Left ventricle myocardium inferior (tissue), 1 donor: Measurements from ENCODE around the gene PLXNB2. TPM values are rescaled to one million over a fixed set of nuclear protein-coding genes. Genes with fewer than 3 reads are reported as not detected.

Experiments
- DNase-seq: peaks from one replicate; pipeline ENCODE4 v3.0.0-alpha.2; 2020
- H3K27ac ChIP-seq: fragments of 200-600 bp; replicated peaks from 2 replicates; pipeline ENCODE4 v1.8.0; 2021
- H3K27me3 ChIP-seq: fragments of 200-600 bp; 2 replicates; pipeline ENCODE4 v1.8.0; 2021; ENCODE audit warnings: low read depth
- H3K36me3 ChIP-seq: fragments of 200-600 bp; 2 replicates; pipeline ENCODE4 v1.8.0; 2021
- H3K4me1 ChIP-seq: fragments of 200-600 bp; 2 replicates; pipeline ENCODE4 v1.8.0; 2021
- H3K4me3 ChIP-seq: fragments of 200-600 bp; 2 replicates; pipeline ENCODE4 v1.8.0; 2021; ENCODE audit warnings: mild to moderate bottlenecking, moderate library complexity
- H3K9me3 ChIP-seq: fragments of 200-600 bp; replicated peaks from 2 replicates; pipeline ENCODE4 v1.8.0; 2021
- CTCF ChIP-seq: fragments of 200-600 bp; IDR thresholded peaks from 2 replicates; pipeline ENCODE4 v1.8.0; 2021; ENCODE audit warnings: antibody characterized with exemption, mild to moderate bottlenecking, borderline replicate concordance
- intact Hi-C: fragments of 100-400 bp; cut with micrococcal nuclease; formaldehyde crosslinking; loops from one replicate; pipeline ENCODE4 v1.11.0; 2022
- total RNA-seq: library from RNA; stranded (reverse); fragmentation: NEBNext Ultra II Directional; extraction: Animal tissue kit (Norgen Biotek cat#: 25700); gene quantifications from one replicate; pipeline ENCODE4 v1.2.1, GENCODE V29; 2021
- donor health status: DM: no; HTN: yes; CAD: no; lungs with severe emphysema.

PLXNB2 gene
- total RNA-seq, 1 donor from 2014 or later = 50.2 TPM

DNA sequence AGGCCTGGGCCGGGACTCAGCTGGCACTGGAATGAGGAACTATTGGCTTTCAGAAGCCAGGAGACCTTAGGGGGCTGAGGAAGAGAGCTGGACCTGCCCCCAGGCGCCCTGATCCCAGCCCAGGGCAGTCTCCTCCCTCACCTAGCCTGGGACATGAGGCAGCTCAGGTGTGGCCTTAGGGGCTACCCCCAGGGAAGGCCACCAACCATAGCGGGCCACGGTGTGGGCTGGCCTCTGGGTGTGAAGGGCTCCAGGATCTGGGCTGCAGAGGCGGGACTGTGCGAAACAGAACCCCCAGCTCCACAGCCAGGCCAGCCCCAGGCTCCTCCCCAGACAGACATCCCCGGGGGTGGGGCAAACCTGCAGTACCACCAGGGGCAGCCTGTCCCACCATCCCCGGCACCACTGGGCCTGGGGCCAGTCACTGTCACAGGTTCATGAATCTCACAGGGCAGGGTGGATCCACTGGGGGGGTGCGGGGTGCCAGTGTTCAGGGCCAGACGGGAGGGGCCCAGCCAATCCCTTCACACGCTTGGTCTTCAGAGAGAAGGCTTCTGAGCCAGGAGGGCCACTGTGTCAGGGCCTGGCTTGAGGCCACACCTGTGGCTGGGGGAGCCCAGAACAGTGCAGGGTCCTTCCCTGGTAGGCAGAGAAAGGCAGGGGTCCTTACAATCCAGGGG is 3.5 kb downstream of the PLXNB2 start:
- Histone ChIP-seq H3K4me3 (peak overlapping the region; percentile 98), H3K9me3 (no peaks in the 10 kb centered on the region), H3K36me3 (no peaks in the 10 kb centered on the region), H3K27ac (peak overlapping the region; percentile 95), H3K27me3 (no peaks in the 10 kb centered on the region), H3K4me1 (peaks cover 96% of the 10 kb centered on the region)
- DNase-seq = no peak
- TF ChIP-seq CTCF = no peak
- intact Hi-C loops = no loop called here

DNA sequence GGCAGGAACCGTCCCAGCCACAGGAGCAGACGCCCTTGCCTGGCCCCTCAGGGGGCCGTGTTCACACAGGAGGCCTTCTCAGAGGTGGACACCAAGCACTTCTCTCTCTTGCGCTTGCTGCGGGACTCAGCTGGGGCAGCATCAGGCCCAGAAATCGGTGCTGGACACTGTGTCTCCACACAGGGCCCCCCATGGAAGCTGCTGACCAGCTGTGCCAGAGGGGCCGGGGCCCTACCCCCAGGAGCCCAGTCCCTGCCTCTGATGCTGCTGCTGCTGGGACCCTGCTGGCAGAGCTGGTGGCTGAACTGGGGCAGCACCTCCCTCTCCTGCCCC is 4.0 kb downstream of the PLXNB2 start:
- intact Hi-C loops = no loop called here
- peaks cover 96% of the 10 kb centered on the region for H3K4me1 ChIP-seq
- H3K36me3 ChIP-seq = no peaks in the 10 kb centered on the region
- no peaks in the 10 kb centered on the region for H3K27me3 ChIP-seq
- peak overlapping the region; percentile 98 for H3K4me3 ChIP-seq
- no peaks in the 10 kb centered on the region for H3K9me3 ChIP-seq
- H3K27ac ChIP-seq = peak overlapping the region; percentile 95
- DNase-seq = no peak
- TF ChIP-seq CTCF = no peak

- no peak for DNase-seq
- TF ChIP-seq CTCF = no peak
- intact Hi-C loops = no loop called here
- Histone ChIP-seq H3K36me3 (no peaks in the 10 kb centered on the region), H3K27me3 (no peaks in the 10 kb centered on the region), H3K27ac (peak overlapping the region; percentile 95), H3K4me1 (peaks cover 97% of the 10 kb centered on the region), H3K9me3 (no peaks in the 10 kb centered on the region), H3K4me3 (peak overlapping the region; percentile 30)
Measured at GRCh38 chr22:50302564-50302963, 4.9 kb downstream of the PLXNB2 start.

DNA sequence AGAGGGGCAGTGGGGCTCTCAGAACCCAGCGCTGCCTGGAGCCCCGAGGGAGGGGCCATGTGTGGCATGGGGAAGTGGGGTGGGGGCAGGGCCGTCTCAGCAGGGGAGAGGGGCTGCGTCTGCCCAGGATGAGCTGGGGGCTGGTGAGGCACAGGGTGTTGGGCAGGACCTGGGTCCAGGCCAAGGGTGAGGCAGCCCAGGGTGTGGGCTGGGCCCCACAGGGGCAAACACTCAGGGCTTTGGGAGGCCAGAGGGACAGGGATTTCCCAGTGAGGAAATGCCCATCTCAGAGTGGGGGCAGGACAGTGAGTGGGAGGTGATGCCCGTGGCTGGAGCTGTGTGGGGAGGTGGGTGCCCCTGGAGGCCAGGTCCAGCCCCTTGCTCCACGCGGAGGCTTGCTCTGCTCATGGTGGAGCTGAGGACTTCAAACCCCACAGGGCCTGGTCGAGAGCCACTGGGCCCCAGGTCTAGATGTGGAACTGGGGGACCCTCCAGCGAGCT is 5.4 kb downstream of the PLXNB2 start:
- Histone ChIP-seq H3K4me1 (peaks cover 100% of the 10 kb centered on the region), H3K4me3 (peak overlapping the region; percentile 30), H3K36me3 (no peaks in the 10 kb centered on the region), H3K9me3 (no peaks in the 10 kb centered on the region), H3K27me3 (no peaks in the 10 kb centered on the region), H3K27ac (peak overlapping the region; percentile 95)
- intact Hi-C loops = no loop called here
- no peak for TF ChIP-seq CTCF
- DNase-seq = no peak

DNA sequence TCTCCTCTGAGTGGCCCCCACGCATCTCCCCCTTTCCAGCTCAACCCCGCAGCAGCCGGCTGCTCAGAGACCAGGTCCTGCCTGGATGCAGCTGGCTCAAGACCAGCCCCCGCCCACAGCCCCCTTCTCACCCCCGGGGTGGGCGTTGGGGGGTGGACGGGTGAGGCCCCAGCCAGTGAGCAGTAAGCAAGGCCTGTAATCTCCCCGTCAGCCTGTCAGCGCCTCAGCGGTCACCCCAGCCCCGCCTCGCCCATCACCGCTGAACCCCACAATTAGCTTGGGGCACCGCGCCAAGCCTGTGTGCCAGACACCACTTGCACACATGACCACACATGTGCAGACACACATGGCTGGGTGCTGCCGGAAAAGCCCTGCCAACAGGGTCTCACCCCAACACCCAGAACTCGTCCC is 5.9 kb downstream of the PLXNB2 start:
- DNase-seq = no peak
- Histone ChIP-seq H3K4me3 (peak overlapping the region; percentile 30), H3K9me3 (no peaks in the 10 kb centered on the region), H3K27ac (peak overlapping the region; percentile 95), H3K27me3 (no peaks in the 10 kb centered on the region), H3K36me3 (no peaks in the 10 kb centered on the region), H3K4me1 (peaks cover 100% of the 10 kb centered on the region)
- intact Hi-C loops = no loop called here
- TF ChIP-seq CTCF = no peak
